GM10248 (cell line): ENCODE measurements around the gene PRKG1.
"Not testable (repeated sequence)": the region's sequence is repeated elsewhere in the genome, so short reads cannot be mapped to it uniquely, and the experiment has no call there.

Source experiments
- CTCF ChIA-PET: fragments of 300-600 bp; sonication (Branson Sonifier 250); formaldehyde crosslinking; extraction: SDS; loops from one replicate; lab custom pipeline; 2021; ENCODE audit warnings: antibody characterized with exemption; lab: Yijun Ruan, JAX
- POLR2A ChIA-PET: fragments of 350-650 bp; sonication (Branson Sonifier 250); formaldehyde crosslinking; extraction: SDS; loops from one replicate; lab custom pipeline; 2020; ENCODE audit warnings: antibody characterized with exemption; lab: Yijun Ruan, JAX
- DNase-seq: peaks from one replicate; pipeline ENCODE4 v3.0.0; 2012; ENCODE audit errors: extremely low spot score
- CTCF ChIP-seq: IDR thresholded peaks from 2 replicates; pipeline ENCODE4 v1.5.1; 2012; ENCODE audit warnings: mild to moderate bottlenecking, low read depth; ENCODE audit errors: extremely low read depth, missing control alignments, control extremely low read depth

PRKG1 gene

GRCh38 chr10:52030051-52030790 lies 955.9 kb downstream of the PRKG1 start:
- ChIA-PET POLR2A (no interaction called here), CTCF (interaction anchor here (1.5 kb wide), 1 partner anchor 24 kb away, joined by 4 read pairs; no protein-coding TSS in a partner anchor)
- TF ChIP-seq CTCF: no peak
- no peak for DNase-seq

- POLR2A ChIA-PET: no interaction called here
- DNase-seq: no peak
- CTCF ChIA-PET: interaction anchor here (0.9 kb wide), 1 partner anchor 27 kb away, joined by 3 read pairs; no protein-coding TSS in a partner anchor
- no peak for TF ChIP-seq CTCF
Measured at GRCh38 chr10:52030975-52031374, 956.7 kb downstream of the PRKG1 start.

- no peak for DNase-seq
- TF ChIP-seq CTCF: no peak
- ChIA-PET POLR2A (no interaction called here), CTCF (no interaction called here)
Measured at GRCh38 chr10:52031771-52032170, 957.5 kb downstream of the PRKG1 start.

GRCh38 chr10:52032681-52033629 lies 958.7 kb downstream of the PRKG1 start:
- no peak for TF ChIP-seq CTCF
- ChIA-PET POLR2A (no interaction called here), CTCF (no interaction called here)
- no peak for DNase-seq

GRCh38 chr10:52039002-52039793 lies 964.9 kb downstream of the PRKG1 start:
- CTCF ChIA-PET, DNase-seq, POLR2A ChIA-PET: not testable (repeated sequence)

GRCh38 chr10:52040486-52040885 lies 966.2 kb downstream of the PRKG1 start:
- CTCF ChIA-PET: no interaction called here
- POLR2A ChIA-PET: no interaction called here
- DNase-seq: no peak
- TF ChIP-seq CTCF: no peak
